CD4-positive, CD25-positive, alpha-beta regulatory T cell (primary cell): ENCODE results near the gene MRFAP1L1. TPM values are rescaled to one million over a fixed set of nuclear protein-coding genes. Genes with fewer than 3 reads are reported as not detected.

ENCODE experiments used
- ATAC-seq, 2 donors: fragments of 150-1000 bp; cut with Tn5 transposase; one replicate each; pipeline ENCODE4 v1.10.0; 2021; ENCODE audit warnings: low read depth in 2 of 2, moderate number of reproducible peaks in 2 of 2, moderate library complexity in 1 of 2
- DNase-seq, 3 donors: peaks; one replicate each; pipeline versions ENCODE4 v3.0.0 to v3.0.0-alpha.2; 2012 to 2022; ENCODE audit warnings: mixed read lengths in 1 of 3
- H3K27ac ChIP-seq: one replicate; pipeline ENCODE4 v1.7.0; 2013; ENCODE audit warnings: mild to moderate bottlenecking, low read length; ENCODE audit not compliant: insufficient read depth, poor library complexity, severe bottlenecking
- H3K27me3 ChIP-seq: one replicate; pipeline ENCODE4 v1.7.0; 2013; ENCODE audit warnings: low read length; ENCODE audit not compliant: control insufficient read depth, insufficient read depth
- H3K36me3 ChIP-seq: one replicate; pipeline ENCODE4 v1.7.0; 2013; ENCODE audit warnings: mild to moderate bottlenecking, low read length, moderate library complexity; ENCODE audit not compliant: control insufficient read depth, insufficient read depth
- H3K4me1 ChIP-seq: 2 replicates; pipeline ENCODE4 v1.7.0; 2013; ENCODE audit warnings: mild to moderate bottlenecking, low read length; ENCODE audit not compliant: insufficient read depth, control insufficient read depth, poor library complexity, severe bottlenecking
- H3K4me3 ChIP-seq: one replicate; pipeline ENCODE4 v1.7.0; 2013; ENCODE audit warnings: low read depth, mild to moderate bottlenecking, low read length, moderate library complexity
- H3K9me3 ChIP-seq, 2 experiments: 1 replicate in 1 of 2; 2 replicates in 1 of 2; pipeline ENCODE4 v1.7.0; 2013; ENCODE audit warnings: low read length in 2 of 2, mild to moderate bottlenecking in 1 of 2, moderate library complexity in 1 of 2; ENCODE audit not compliant: control insufficient read depth in 2 of 2
- H3K27ac Mint-ChIP-seq, 3 donors: one replicate each; pipeline ENCODE4 v1.8.0; 2020 to 2022; ENCODE audit warnings: mild to moderate bottlenecking in 3 of 3, mixed read lengths in 3 of 3, moderate library complexity in 2 of 3
- H3K27me3 Mint-ChIP-seq: one replicate; pipeline ENCODE4 v1.8.0; 2022; ENCODE audit warnings: mild to moderate bottlenecking, mixed read lengths
- H3K36me3 Mint-ChIP-seq: one replicate; pipeline ENCODE4 v1.8.0; 2020; ENCODE audit warnings: mixed read lengths
- H3K4me1 Mint-ChIP-seq, 4 donors: one replicate each; pipeline ENCODE4 v1.8.0; 2020 to 2022; ENCODE audit warnings: mixed read lengths in 4 of 4, mild to moderate bottlenecking in 1 of 4
- H3K4me3 Mint-ChIP-seq, 4 donors: one replicate each; pipeline ENCODE4 v1.8.0; 2020 to 2022; ENCODE audit warnings: mild to moderate bottlenecking in 4 of 4, mixed read lengths in 4 of 4, moderate library complexity in 3 of 4
- H3K9me3 Mint-ChIP-seq, 7 donors: one replicate each; pipeline ENCODE4 v1.8.0; 2020 to 2022; ENCODE audit warnings: mixed read lengths in 7 of 7, mild to moderate bottlenecking in 3 of 7, moderate library complexity in 2 of 7
- polyA plus RNA-seq, 4 donors: library from polyadenylated mRNA; unstranded; fragments of 300-500 nt; fragmentation: Illumina TruSeq; gene quantifications; one replicate each; pipeline ENCODE4 v1.2.3, GENCODE V29; 2021
- total RNA-seq: library from RNA; stranded (reverse); gene quantifications from one replicate; pipeline ENCODE4 v1.2.3, GENCODE V29; 2022

MRFAP1L1 gene
- total and polyA plus RNA-seq, 5 donors from 2014 or later = 32.6 to 156 (median 148) TPM

DNA sequence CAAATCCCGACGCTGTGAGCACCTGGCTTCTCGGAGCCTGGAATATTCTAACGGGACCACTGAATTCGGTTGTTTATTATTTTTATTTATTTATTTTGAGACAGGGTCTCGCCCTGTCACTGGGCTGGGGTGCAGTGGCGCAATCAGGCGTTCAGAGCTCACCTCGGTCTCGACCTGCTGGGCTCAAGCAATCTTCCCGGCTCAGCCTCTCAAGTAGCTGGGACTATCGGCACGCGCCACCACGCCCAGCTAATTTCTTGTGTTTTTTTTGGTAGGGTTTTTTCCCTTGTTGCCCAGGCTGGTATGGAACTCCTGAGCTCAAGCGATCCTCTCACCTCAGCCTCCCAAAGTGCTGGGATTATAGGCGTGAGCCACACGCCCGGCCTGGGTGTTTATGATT lies 37.5 kb downstream of the MRFAP1L1 start:
- peaks cover 20% of the 10 kb centered on the region for H3K36me3 Mint-ChIP-seq
- H3K4me1 Mint-ChIP-seq = peaks cover 16 to 38% (median 31%) of the 10 kb centered on the region in 4 donors
- Histone ChIP-seq H3K9me3 (no peaks in the 10 kb centered on the region), H3K4me3 (no peak overlapping the region), H3K27ac (no peak overlapping the region), H3K4me1 (peaks cover 28% of the 10 kb centered on the region), H3K27me3 (no peaks in the 10 kb centered on the region), H3K36me3 (peaks cover 7% of the 10 kb centered on the region)
- H3K4me3 Mint-ChIP-seq = no peak overlapping the region
- H3K9me3 Mint-ChIP-seq = no peaks in the 10 kb centered on the region
- DNase-seq (no peak), ATAC-seq (no peak)
- H3K27me3 Mint-ChIP-seq = peaks cover 18% of the 10 kb centered on the region
- H3K27ac Mint-ChIP-seq = peak overlapping the region in 1 of 3 donors; percentile 16

DNA sequence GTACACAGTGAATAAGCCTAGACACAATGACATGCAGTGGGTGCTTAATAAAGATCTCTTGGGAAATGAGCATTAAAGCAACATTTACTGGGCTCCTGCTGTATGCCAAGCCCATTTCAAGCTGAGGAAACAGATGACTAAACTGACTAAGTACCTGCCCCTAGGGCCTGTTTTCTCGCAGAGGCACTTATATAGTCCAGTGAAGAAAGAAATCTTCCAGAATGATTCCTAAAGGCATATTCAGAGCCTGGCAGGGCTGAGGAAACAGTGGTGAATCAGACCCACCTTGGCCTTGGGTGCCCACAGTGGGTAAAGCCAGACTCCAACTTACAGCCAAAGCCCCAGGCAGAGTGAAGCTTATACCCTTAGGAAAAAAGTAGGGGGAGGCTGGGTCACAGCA lies 38.0 kb downstream of the MRFAP1L1 start:
- Histone ChIP-seq H3K4me3 (no peak overlapping the region), H3K27ac (no peak overlapping the region), H3K27me3 (no peaks in the 10 kb centered on the region), H3K9me3 (no peaks in the 10 kb centered on the region), H3K36me3 (peaks cover 7% of the 10 kb centered on the region), H3K4me1 (peaks cover 23% of the 10 kb centered on the region)
- H3K4me3 Mint-ChIP-seq = peak overlapping the region in 2 of 4 donors; percentile 24 to 47
- peaks cover 19% of the 10 kb centered on the region for H3K36me3 Mint-ChIP-seq
- H3K9me3 Mint-ChIP-seq = no peaks in the 10 kb centered on the region
- DNase-seq (no peak), ATAC-seq (no peak)
- peaks cover 14 to 33% (median 27%) of the 10 kb centered on the region in 4 donors for H3K4me1 Mint-ChIP-seq
- peaks cover 18% of the 10 kb centered on the region for H3K27me3 Mint-ChIP-seq
- peak overlapping the region in 2 of 3 donors; percentile 11 to 16 for H3K27ac Mint-ChIP-seq

DNA sequence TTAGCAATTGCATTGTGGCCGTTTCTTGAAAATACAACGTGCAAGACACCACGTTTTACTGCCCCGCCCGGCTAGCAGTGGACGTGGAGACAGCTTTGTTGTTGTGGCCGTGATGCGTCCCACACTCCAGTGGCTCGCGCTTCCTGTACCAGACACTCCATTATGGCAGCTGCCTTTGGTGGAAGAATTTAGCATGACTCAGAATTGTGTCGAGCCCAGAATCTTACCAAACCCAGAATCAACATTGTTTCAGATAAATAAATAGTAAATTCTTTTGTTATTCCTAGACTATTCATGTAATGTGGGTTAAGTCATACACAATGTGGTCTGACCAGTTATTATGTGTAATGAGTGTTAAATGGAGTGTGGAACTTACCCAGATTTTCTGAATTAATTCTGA lies 41.3 kb downstream of the MRFAP1L1 start:
- no peaks in the 10 kb centered on the region for H3K36me3 ChIP-seq
- Mint-ChIP-seq H3K4me1 (peaks cover 0 to 12% (median 3%) of the 10 kb centered on the region in 4 donors), H3K36me3 (peaks cover 6% of the 10 kb centered on the region), H3K27me3 (peaks cover 11% of the 10 kb centered on the region), H3K4me3 (peak overlapping the region in 1 of 4 donors; percentile 33), H3K27ac (no peak overlapping the region), H3K9me3 (no peaks in the 10 kb centered on the region)
- ATAC-seq = no peak
- no peak for DNase-seq
- no peak overlapping the region for H3K4me3 ChIP-seq
- peaks cover 12% of the 10 kb centered on the region for H3K4me1 ChIP-seq
- no peaks in the 10 kb centered on the region for H3K9me3 ChIP-seq
- peaks cover 9% of the 10 kb centered on the region for H3K27me3 ChIP-seq
- no peak overlapping the region for H3K27ac ChIP-seq

DNA sequence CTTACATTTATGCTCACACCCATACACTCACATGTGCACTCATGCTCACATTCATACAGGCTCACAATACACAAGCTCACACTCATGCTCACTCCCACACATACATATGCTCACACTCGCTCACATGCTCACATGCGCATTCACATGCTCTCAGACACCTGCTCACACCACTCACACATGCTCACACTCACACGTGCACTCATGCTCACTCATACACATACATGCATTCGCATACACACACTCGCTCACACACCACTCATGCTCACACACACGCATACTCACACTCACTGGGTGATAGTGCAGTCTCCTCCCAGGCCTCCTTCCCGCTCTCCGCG lies 44.4 kb downstream of the MRFAP1L1 start:
- H3K27ac Mint-ChIP-seq = no peak overlapping the region
- peaks cover 0 to 3% (median 0%) of the 10 kb centered on the region in 4 donors for H3K4me1 Mint-ChIP-seq
- peaks cover 6% of the 10 kb centered on the region for H3K36me3 Mint-ChIP-seq
- DNase-seq = no peak
- no peak overlapping the region for H3K4me3 ChIP-seq
- H3K9me3 Mint-ChIP-seq = no peaks in the 10 kb centered on the region
- H3K9me3 ChIP-seq = no peaks in the 10 kb centered on the region
- no peak for ATAC-seq
- H3K4me1 ChIP-seq = peaks cover 12% of the 10 kb centered on the region
- no peak overlapping the region for H3K4me3 Mint-ChIP-seq
- H3K36me3 ChIP-seq = no peaks in the 10 kb centered on the region
- H3K27me3 Mint-ChIP-seq = peaks cover 33% of the 10 kb centered on the region
- no peak overlapping the region for H3K27ac ChIP-seq
- H3K27me3 ChIP-seq = peaks cover 18% of the 10 kb centered on the region

DNA sequence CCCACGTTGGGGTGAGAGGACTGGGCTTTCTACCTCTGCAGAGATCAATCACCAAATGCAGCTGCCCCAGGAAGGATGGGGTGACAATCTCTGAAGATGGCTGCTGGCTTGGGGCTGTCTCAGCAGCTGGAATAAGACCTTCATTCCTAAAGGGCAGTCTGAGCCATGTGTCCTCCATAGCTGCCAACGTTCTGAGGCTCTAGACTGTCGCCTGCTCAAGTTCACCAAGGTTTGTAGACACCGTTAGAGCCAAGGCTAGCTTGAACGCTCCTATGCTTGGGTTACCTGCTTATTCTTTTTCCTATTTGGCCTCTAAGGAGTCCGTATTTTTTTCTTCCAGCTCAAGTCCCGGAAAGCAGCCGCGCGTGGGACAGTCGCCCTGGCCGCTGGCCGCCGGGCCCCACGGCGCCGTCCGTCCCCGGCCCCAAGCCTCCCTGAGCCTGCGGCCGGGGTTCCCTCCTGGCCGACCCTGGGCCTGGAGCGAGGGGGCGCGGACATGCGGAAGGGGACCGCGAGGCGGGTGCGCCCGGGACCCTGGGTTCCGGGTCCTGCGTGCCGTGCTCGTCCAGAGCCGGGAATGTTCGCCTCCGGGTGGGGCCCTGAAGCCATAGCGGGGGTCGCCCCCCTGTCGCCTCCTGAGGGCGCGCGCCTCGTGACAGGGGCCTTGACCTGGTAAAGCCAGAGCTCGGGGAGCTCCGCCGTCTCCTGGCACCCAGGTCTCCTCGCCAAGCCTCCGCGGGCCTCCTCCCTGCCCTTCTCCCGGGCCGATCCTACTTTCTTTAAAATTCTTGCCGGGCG lies 45.9 kb downstream of the MRFAP1L1 start:
- peak overlapping the region in 3 of 4 donors; percentile 26 to 56 (median 41) for H3K4me3 Mint-ChIP-seq
- H3K27ac Mint-ChIP-seq = no peak overlapping the region

DNA sequence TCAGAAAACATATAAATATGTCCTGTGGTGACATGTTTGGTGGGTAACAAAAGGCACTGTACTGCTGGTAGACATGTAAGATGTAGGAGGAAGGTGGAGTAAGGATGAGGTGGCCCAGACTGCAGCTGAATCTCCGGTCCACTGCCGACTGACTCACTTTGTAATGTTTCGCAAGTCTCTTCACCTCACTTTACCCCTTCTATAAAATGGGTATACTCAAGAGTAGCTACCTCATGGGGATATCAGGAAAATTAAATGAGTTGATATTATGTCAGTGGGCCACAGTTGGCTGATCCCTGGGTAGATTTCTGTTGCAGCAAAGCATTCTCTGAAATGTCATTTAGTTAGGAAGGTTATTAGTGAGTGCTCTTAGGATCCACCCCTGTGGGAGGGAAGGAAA lies 47.1 kb downstream of the MRFAP1L1 start:
- Histone ChIP-seq H3K27ac (no peak overlapping the region), H3K9me3 (no peaks in the 10 kb centered on the region), H3K4me1 (peaks cover 24% of the 10 kb centered on the region), H3K4me3 (no peak overlapping the region), H3K27me3 (peaks cover 18% of the 10 kb centered on the region), H3K36me3 (no peaks in the 10 kb centered on the region)
- no peaks in the 10 kb centered on the region for H3K36me3 Mint-ChIP-seq
- H3K27ac Mint-ChIP-seq = peak overlapping the region in 1 of 3 donors; percentile 38
- H3K4me1 Mint-ChIP-seq = peaks cover 0 to 21% (median 2%) of the 10 kb centered on the region in 4 donors
- H3K4me3 Mint-ChIP-seq = peak overlapping the region in 1 of 4 donors; percentile 57
- H3K9me3 Mint-ChIP-seq = no peaks in the 10 kb centered on the region
- no peak for DNase-seq
- no peak for ATAC-seq
- H3K27me3 Mint-ChIP-seq = peaks cover 52% of the 10 kb centered on the region

More for the DNA sequence above, 45.9 kb downstream of the MRFAP1L1 start:
- no peak overlapping the region for H3K4me3 ChIP-seq
- H3K9me3 Mint-ChIP-seq = no peaks in the 10 kb centered on the region
- H3K9me3 ChIP-seq = no peaks in the 10 kb centered on the region
- peaks cover 0 to 14% (median 2%) of the 10 kb centered on the region in 4 donors for H3K4me1 Mint-ChIP-seq
- peaks cover 18% of the 10 kb centered on the region for H3K27me3 ChIP-seq
- ATAC-seq (no peak), DNase-seq (no peak)
- H3K27me3 Mint-ChIP-seq = peaks cover 48% of the 10 kb centered on the region
- H3K4me1 ChIP-seq = peaks cover 19% of the 10 kb centered on the region
- no peaks in the 10 kb centered on the region for H3K36me3 ChIP-seq
- H3K27ac ChIP-seq = no peak overlapping the region
- no peaks in the 10 kb centered on the region for H3K36me3 Mint-ChIP-seq

DNA sequence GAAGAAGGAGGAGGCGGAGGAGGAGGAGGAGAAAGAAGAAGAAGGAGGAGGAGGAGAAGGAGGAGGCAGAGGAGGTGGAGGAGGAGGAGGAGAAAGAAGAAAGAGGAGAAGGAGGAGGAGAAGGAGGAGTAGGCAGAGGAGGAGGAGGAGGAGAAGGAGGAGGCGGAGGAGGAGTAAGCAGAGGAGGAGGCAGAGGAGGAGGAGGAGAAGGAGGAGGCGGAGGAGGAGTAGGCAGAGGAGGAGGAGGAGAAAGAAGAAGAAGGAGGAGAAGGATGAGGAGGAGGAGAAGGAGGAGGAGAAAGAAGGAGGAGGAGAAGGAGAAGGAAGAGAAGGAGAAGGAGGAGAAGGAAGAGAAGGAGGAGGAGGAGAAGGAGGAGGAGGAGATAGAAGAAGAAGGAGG lies 49.2 kb downstream of the MRFAP1L1 start:
- ATAC-seq (no peak), DNase-seq (no peak)
- Mint-ChIP-seq H3K27me3 (peaks cover 57% of the 10 kb centered on the region), H3K36me3 (no peaks in the 10 kb centered on the region), H3K27ac (no peak overlapping the region), H3K4me3 (peak overlapping the region in 1 of 4 donors; percentile 12), H3K9me3 (peaks cover 0 to 1% (median 0%) of the 10 kb centered on the region in 7 donors), H3K4me1 (peaks cover 0 to 22% (median 2%) of the 10 kb centered on the region in 4 donors)
- Histone ChIP-seq H3K9me3 (no peaks in the 10 kb centered on the region), H3K4me1 (peaks cover 24% of the 10 kb centered on the region), H3K27ac (no peak overlapping the region), H3K4me3 (no peak overlapping the region), H3K36me3 (no peaks in the 10 kb centered on the region), H3K27me3 (peaks cover 18% of the 10 kb centered on the region)

DNA sequence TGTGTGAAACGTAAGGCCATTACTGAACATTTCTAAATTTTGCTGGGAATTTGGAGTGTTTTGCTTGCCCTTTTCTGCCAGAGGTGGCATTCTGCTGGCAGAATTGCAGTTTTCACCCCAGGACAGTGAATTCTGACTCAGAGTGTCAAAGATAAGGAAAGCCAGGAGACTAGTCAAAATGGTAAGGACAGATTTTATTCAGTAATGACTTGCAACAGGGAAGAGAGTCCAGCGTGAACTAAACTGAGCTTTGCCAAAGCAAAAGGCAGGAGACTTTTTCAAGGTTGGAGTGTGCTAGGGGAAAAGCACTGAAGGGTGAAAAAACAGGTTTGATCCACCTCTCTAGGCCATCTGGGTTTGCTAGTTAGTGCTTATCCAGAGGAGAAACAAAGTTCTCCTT lies 49.8 kb downstream of the MRFAP1L1 start:
- Histone ChIP-seq H3K36me3 (no peaks in the 10 kb centered on the region), H3K27me3 (peaks cover 13% of the 10 kb centered on the region), H3K4me1 (peaks cover 23% of the 10 kb centered on the region), H3K4me3 (no peak overlapping the region), H3K27ac (no peak overlapping the region), H3K9me3 (no peaks in the 10 kb centered on the region)
- no peaks in the 10 kb centered on the region for H3K36me3 Mint-ChIP-seq
- DNase-seq = no peak
- H3K4me1 Mint-ChIP-seq = peaks cover 0 to 22% (median 2%) of the 10 kb centered on the region in 4 donors
- peaks cover 57% of the 10 kb centered on the region for H3K27me3 Mint-ChIP-seq
- no peak for ATAC-seq
- peaks cover 0 to 1% (median 0%) of the 10 kb centered on the region in 7 donors for H3K9me3 Mint-ChIP-seq
- H3K4me3 Mint-ChIP-seq = peak overlapping the region in 1 of 4 donors; percentile 23
- no peak overlapping the region for H3K27ac Mint-ChIP-seq
